OCI-LY3 (cell line): ENCODE data around the gene ZKSCAN1.

Experiments
- EZH2phosphoT487 ChIP-seq: fragments of 200-600 bp; shearing (Covaris generic); IDR thresholded peaks from 2 replicates; pipeline ENCODE4 v1.6.1; 2018; ENCODE audit warnings: antibody characterized with exemption, mixed run types, low read depth
- TF ChIP-seq, protein P1 (sequence below): fragments of 200-600, 300-600 bp; sonication (generic); IDR thresholded peaks from 2 replicates; pipeline ENCODE4 v1.5.1; 2014; ENCODE audit warnings: antibody characterized with exemption, low read length, low read depth

- TF ChIP-seq, protein P1, sequence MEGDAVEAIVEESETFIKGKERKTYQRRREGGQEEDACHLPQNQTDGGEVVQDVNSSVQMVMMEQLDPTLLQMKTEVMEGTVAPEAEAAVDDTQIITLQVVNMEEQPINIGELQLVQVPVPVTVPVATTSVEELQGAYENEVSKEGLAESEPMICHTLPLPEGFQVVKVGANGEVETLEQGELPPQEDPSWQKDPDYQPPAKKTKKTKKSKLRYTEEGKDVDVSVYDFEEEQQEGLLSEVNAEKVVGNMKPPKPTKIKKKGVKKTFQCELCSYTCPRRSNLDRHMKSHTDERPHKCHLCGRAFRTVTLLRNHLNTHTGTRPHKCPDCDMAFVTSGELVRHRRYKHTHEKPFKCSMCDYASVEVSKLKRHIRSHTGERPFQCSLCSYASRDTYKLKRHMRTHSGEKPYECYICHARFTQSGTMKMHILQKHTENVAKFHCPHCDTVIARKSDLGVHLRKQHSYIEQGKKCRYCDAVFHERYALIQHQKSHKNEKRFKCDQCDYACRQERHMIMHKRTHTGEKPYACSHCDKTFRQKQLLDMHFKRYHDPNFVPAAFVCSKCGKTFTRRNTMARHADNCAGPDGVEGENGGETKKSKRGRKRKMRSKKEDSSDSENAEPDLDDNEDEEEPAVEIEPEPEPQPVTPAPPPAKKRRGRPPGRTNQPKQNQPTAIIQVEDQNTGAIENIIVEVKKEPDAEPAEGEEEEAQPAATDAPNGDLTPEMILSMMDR = no peak
- TF ChIP-seq EZH2phosphoT487 = no peak
Measured at GRCh38 chr7:99975782-99976521, 39.4 kb upstream of the ZKSCAN1 start, which contains the start of gene AZGP1.
